Upper lobe of left lung (tissue), 6 donors: ENCODE measurements around the gene OR4X2. TPM values are rescaled to one million over a fixed set of nuclear protein-coding genes. Genes with fewer than 3 reads are reported as not detected.

Experiments used
- ATAC-seq, 2 donors: fragments of 200-7000 bp; cut with Tn5 transposase; one replicate each; pipeline ENCODE4 v1.9.1; 2022; ENCODE audit warnings: mild to moderate bottlenecking in 2 of 2, moderate library complexity in 2 of 2; ENCODE audit not compliant: low FRiP score in 2 of 2
- DNase-seq, 2 donors: peaks; one replicate each; pipeline ENCODE4 v3.0.0-alpha.2; 2019 to 2020
- H3K27ac ChIP-seq, 4 donors: fragments of 200-600 bp; sonication (generic); one replicate each; pipeline ENCODE4 v1.5.1; 2016 to 2019
- H3K27me3 ChIP-seq, 4 donors: fragments of 200-600 bp; sonication (generic); one replicate each; pipeline ENCODE4 v1.5.1; 2017 to 2019
- H3K36me3 ChIP-seq, 4 donors: fragments of 200-600 bp; sonication (generic); one replicate each; pipeline ENCODE4 v1.5.1; 2016 to 2019
- H3K4me1 ChIP-seq, 4 donors: fragments of 200-600 bp; sonication (generic); one replicate each; pipeline ENCODE4 v1.5.1; 2018 to 2019
- H3K4me3 ChIP-seq, 4 donors: fragments of 200-600 bp; sonication (generic); one replicate each; pipeline ENCODE4 v1.5.1; 2017 to 2019; ENCODE audit warnings: mild to moderate bottlenecking in 2 of 4, moderate library complexity in 1 of 4
- H3K9me3 ChIP-seq, 4 donors: fragments of 200-600 bp; sonication (generic); one replicate each; pipeline ENCODE4 v1.5.1; 2018 to 2019
- EP300 ChIP-seq, 4 donors: sonication (generic); formaldehyde crosslinking; IDR thresholded peaks; one replicate each; pipeline ENCODE4 v1.5.1; 2017; ENCODE audit warnings: antibody characterized with exemption in 4 of 4, control low read depth in 2 of 4
- POLR2A ChIP-seq, 4 donors: fragments of 450-650 bp; IDR thresholded peaks; one replicate each; pipeline ENCODE4 v1.5.1; 2016 to 2017; ENCODE audit warnings: antibody characterized with exemption in 4 of 4, mild to moderate bottlenecking in 2 of 4
- POLR2AphosphoS5 ChIP-seq, 2 donors: sonication (generic); formaldehyde crosslinking; IDR thresholded peaks; one replicate each; pipeline ENCODE4 v1.5.1; 2017; ENCODE audit warnings: antibody characterized with exemption in 2 of 2
- WGBS, 2 donors: methylation state at CpG; one replicate each; pipeline ENCODE4 v1.1.5; 2017 to 2018; 5-methylcytosine and 5-hydroxymethylcytosine counted together
- total RNA-seq, 6 donors: library from RNA; depleted of rRNA in 4 of 6; stranded (reverse); fragments of >200 nt in 4 of 6; gene quantifications; one replicate each; pipeline versions ENCODE4 v1.1.0 to v1.2.1, GENCODE V29; 2016 to 2021
- TF ChIP-seq, protein P1 (sequence below), 6 experiments: fragments of 450-650 bp in 4 of 6; fragments of 200-600 bp in 2 of 6; sonication (generic) in 2 of 6; IDR thresholded peaks; one replicate each; pipeline ENCODE4 v1.5.1; 2016 to 2019; ENCODE audit warnings: antibody characterized with exemption in 6 of 6
- donor health status: DM: no; HTN: no; CAD: no; lungs with moderate emphysema.
- donor health status: DM: no; HTN: yes; CAD: no; lungs with severe emphysema.

Gene OR4X2
- total RNA-seq, 6 donors from 2014 or later, result not detected

DNA sequence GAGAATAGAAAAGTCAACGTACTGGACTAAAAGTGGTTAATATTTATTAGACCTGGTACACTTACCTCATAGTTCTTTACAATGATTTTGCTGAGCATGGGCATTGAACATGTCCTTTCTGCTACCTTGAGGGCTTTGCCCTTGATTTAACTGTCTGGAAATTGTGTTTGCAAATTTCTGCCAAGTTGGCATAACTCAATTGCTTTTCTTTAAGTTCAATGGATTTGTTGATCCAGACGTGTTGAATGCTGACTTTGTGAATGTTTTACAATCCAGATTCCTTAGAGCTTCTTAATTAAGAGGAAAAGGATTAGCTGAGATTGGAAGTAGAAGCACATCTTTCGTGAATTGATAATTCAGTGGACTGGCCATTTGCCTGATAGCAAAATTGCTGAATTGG, 7.2 kb upstream of the OR4X2 start:
- no peak overlapping the region for H3K4me3 ChIP-seq
- DNase-seq (no peak), ATAC-seq (no peak)
- no peaks in the 10 kb centered on the region for H3K4me1 ChIP-seq
- no peak overlapping the region for H3K27ac ChIP-seq
- no peaks in the 10 kb centered on the region for H3K36me3 ChIP-seq
- H3K9me3 ChIP-seq, result no peaks in the 10 kb centered on the region
- TF ChIP-seq POLR2A (IDR thresholded peaks at IDR 0.05) (no peak), POLR2AphosphoS5 (IDR thresholded peaks at IDR 0.05) (no peak), EP300 (IDR thresholded peaks at IDR 0.05) (no peak)
- TF ChIP-seq, protein P1, sequence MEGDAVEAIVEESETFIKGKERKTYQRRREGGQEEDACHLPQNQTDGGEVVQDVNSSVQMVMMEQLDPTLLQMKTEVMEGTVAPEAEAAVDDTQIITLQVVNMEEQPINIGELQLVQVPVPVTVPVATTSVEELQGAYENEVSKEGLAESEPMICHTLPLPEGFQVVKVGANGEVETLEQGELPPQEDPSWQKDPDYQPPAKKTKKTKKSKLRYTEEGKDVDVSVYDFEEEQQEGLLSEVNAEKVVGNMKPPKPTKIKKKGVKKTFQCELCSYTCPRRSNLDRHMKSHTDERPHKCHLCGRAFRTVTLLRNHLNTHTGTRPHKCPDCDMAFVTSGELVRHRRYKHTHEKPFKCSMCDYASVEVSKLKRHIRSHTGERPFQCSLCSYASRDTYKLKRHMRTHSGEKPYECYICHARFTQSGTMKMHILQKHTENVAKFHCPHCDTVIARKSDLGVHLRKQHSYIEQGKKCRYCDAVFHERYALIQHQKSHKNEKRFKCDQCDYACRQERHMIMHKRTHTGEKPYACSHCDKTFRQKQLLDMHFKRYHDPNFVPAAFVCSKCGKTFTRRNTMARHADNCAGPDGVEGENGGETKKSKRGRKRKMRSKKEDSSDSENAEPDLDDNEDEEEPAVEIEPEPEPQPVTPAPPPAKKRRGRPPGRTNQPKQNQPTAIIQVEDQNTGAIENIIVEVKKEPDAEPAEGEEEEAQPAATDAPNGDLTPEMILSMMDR (IDR thresholded peaks at IDR 0.05), result no peak
- 30 to 37% methylated on average over 3 of the region's 3 CpGs for WGBS, 2 donors
- H3K27me3 ChIP-seq, result no peaks in the 10 kb centered on the region

DNA sequence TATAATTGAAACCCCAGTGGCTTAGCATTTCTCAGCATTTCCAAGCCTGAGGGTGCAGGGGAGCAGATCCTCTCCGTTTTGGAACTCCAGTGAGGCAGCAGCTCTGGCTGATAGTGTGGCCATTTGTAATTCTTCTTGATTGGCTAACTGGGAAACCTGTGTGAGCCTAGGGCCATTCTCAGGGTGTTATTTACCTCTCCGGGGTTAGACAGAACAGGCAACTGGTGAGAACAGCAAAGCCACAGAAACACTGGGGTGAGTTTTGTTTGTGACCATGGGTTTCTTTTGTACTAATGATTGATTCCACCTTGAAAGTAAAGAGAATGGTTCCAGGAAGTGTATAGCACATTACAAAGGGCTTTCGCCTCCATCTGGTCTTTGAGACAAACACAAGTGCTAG, 2.4 kb upstream of the OR4X2 start:
- Histone ChIP-seq H3K9me3 (no peaks in the 10 kb centered on the region), H3K4me1 (no peaks in the 10 kb centered on the region), H3K4me3 (no peak overlapping the region), H3K27ac (no peak overlapping the region), H3K27me3 (no peaks in the 10 kb centered on the region), H3K36me3 (no peaks in the 10 kb centered on the region)
- DNase-seq (no peak), ATAC-seq (no peak)
- WGBS, 2 donors, result 63 to 71% methylated on average over 3 of the region's 3 CpGs
- no peak for TF ChIP-seq POLR2AphosphoS5 (IDR thresholded peaks at IDR 0.05)
- TF ChIP-seq POLR2A (IDR thresholded peaks at IDR 0.05), result no peak
- TF ChIP-seq EP300 (IDR thresholded peaks at IDR 0.05), result no peak
- TF ChIP-seq, protein P1 (IDR thresholded peaks at IDR 0.05), result no peak

DNA sequence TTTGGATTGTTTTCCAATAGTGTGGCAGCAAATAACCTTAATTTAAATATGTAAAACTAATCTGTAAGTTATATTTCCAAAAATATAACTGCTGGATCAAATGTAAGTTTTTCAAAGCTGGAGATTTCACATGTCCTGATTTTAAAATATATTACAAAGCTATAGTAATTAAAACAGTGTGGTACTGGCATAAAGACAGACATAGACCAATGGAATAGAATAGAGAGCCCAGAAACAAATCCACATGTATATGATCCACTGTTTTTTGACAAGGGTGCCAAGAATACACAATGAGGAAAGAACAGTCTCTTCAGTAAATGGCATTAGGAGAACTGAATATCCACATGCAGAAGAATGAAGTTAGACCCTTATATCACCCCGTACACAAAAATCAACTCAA, 4.0 kb downstream of the OR4X2 start:
- no peak for ATAC-seq
- H3K9me3 ChIP-seq, result peaks cover 3 to 16% (median 8%) of the 10 kb centered on the region in 4 donors
- no peak for DNase-seq
- no peak overlapping the region for H3K27ac ChIP-seq
- H3K27me3 ChIP-seq, result no peaks in the 10 kb centered on the region
- WGBS, 2 donors, result 85 to 100% methylated on average over 1 of the region's 1 CpG
- H3K4me3 ChIP-seq, result no peak overlapping the region
- TF ChIP-seq, protein P1 (IDR thresholded peaks at IDR 0.05), result no peak
- TF ChIP-seq POLR2AphosphoS5 (IDR thresholded peaks at IDR 0.05), result no peak
- no peaks in the 10 kb centered on the region for H3K4me1 ChIP-seq
- no peaks in the 10 kb centered on the region for H3K36me3 ChIP-seq

DNA sequence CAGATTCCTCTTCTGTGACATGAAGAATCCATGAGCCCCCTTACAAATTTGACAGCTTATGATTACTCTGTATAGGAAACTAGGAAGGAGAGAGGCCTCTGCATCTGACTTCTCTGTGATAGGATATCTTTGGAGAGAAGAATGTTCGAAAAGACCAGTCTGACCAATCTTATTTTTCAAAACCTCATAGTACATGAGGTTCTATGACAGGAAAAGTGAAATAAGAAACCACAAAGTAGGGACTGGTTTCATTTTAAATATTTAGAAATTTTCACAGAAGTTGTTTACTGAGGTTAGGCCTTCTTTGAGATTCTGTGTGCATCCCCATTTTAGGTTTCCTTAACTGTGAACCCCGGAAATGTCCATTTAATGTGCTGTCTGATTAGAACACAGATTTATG, 16.7 kb downstream of the OR4X2 start:
- DNase-seq (no peak), ATAC-seq (no peak)
- Histone ChIP-seq H3K4me1 (no peaks in the 10 kb centered on the region), H3K4me3 (no peak overlapping the region), H3K27me3 (no peaks in the 10 kb centered on the region), H3K9me3 (no peaks in the 10 kb centered on the region), H3K27ac (no peak overlapping the region), H3K36me3 (no peaks in the 10 kb centered on the region)
- WGBS, 2 donors, result 73 to 81% methylated on average over 2 of the region's 2 CpGs
- TF ChIP-seq EP300 (IDR thresholded peaks at IDR 0.05), result no peak

DNA sequence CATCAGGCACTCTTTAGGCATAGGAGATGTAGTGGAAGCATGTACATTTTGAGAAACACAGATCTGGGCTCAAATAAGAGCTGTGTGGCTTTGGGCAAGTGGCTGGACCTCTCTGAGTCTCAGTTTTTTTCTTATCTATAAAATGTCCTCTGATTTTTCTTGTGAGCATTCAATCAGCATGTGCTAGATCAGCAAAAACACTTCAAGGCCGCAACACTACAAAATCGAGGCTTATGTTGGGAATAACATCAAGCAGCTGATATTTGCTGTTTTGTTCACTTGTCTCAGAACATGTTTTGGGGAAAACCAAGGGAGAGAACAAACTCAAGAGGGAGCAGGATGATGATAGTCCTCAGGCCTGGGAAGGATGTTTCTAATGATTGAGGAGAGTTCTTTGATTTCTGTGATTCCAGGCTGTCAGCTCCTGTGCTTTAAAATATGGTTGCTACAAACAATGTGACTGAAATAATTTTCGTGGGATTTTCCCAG, 18.6 kb downstream of the OR4X2 start, which contains the start of gene OR4X1:
OR4X1 (plus strand) TSS at position 439 of the 489 bp plus-strand sequence; CDS start at position 439, 0 bp downstream.
- Histone ChIP-seq H3K9me3 (no peaks in the 10 kb centered on the region), H3K36me3 (no peaks in the 10 kb centered on the region), H3K27ac (no peak within 1 kb of the TSS), H3K27me3 (no peaks in the 10 kb centered on the region), H3K4me1 (no peaks in the 10 kb centered on the region), H3K4me3 (no peak within 1 kb of the TSS)
- 33% methylated on average over 3 of the region's 3 CpGs for WGBS, 2 donors
- DNase-seq (no peak), ATAC-seq (no peak)
- TF ChIP-seq POLR2A (IDR thresholded peaks at IDR 0.05), result no peak
- TF ChIP-seq EP300 (IDR thresholded peaks at IDR 0.05), result no peak
- TF ChIP-seq, protein P1 (IDR thresholded peaks at IDR 0.05), result no peak
- TF ChIP-seq POLR2AphosphoS5 (IDR thresholded peaks at IDR 0.05), result no peak
